ENCODE data around the gene LTBP2. TPM values are rescaled to one million over a fixed set of nuclear protein-coding genes. Genes with fewer than 3 reads are reported as not detected.

LTBP2 gene
- total RNA-seq, 1 experiment from 2014 or later, result 9.6 TPM

- no peak for DNase-seq (ENCODE audit: low read depth)
Measured at GRCh38 chr14:74638066-74638465, 26.0 kb upstream of the LTBP2 start.

DNA sequence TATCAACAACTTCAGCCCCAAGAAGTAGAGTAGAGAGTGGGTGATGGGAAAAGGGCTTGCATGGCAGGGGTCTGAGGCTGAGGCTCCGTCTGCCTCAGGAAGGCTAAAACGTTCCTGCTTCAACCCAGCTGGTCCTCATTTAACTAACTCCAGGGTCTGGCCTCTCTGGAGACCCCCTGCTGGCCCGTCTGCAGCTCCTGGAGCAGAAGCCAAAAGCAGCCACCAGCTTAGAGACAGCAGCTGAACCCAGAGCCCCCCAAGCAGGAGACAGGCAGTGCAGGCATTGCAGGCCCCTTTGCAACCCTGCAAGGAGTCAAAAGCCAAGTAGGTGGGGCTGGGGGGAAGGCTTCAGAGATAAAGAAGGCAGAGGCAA is 25.1 kb upstream of the LTBP2 start:
- DNase-seq (ENCODE audit: low read depth), result no peak

DNA sequence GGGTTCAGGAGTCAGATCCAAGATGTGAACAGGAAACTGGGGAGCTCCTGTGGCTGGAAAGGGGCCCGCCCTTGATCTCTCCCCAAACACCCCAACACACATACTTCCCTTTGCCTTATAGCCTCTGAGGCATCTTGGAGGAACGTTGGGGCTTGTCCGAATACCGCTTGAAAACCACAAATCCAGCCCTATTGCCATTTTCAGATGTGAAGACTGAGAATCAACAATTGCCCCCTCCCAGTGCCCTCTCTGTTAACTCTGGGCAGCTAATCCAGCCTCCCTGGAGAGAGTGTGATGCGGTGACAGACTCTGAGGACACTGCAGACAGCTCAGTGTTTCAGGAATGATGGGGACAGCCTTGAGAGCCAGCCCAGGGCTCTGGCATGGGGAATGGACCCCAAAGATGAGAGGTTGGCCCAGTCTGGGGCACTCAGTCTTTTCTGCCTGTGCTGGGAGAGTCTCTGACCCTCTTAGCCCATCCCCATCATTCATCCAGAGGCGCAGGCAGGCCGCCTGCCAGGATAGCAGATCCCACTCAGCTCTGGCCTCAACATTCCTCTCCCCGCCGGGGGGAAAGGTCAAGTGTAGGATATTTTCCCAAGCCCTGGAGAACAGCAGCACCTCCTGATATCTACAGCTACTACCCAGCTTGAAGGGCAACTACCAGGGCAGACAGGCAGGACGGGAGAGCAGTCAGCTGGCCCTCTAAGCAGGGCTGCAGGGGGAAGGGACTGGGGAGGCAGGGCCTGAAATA is 24.6 kb upstream of the LTBP2 start:
- DNase-seq (ENCODE audit: low read depth), result no peak

DNA sequence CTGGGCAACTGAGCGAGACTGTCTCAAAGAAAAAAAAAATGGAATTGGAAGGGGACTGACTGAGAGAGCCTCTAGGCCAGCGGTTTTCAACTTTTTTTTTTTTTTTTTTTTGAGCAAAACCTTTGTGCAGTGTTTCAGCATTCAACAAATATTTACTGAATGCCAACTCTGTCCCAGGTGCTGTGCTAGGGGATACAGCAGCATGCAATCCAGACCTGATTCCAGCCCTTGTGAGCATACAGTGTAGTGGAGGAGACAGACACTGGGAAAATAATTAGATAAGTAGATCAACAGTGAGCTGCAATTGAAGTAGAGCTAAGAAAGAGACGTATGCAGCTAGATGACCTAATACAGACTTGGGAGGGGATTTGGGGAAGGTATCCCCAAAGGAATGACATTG is 23.8 kb upstream of the LTBP2 start:
- no peak for DNase-seq (ENCODE audit: low read depth)

DNA sequence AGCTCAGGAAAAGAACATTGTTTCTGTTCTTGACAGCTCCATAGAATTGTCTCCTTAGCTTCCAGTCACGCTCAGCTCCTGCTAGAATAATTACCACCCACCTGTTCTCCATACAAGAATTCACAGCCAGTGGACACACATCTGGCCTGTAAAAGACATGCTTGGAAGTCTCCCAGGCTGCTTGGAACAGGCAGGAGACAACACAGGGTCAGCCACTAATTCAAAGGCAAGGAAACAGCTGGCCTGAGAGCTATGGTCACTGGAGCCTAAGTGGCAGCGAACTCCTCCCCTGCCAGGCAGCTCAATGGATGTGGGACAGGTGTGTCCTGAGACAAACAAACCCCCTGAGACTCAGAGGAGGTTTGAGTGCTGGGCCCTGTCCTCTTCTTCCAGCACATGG is 22.9 kb upstream of the LTBP2 start:
- DNase-seq (ENCODE audit: low read depth), result no peak

GRCh38 chr14:74634481-74634880 is 22.4 kb upstream of the LTBP2 start:
- DNase-seq (ENCODE audit: low read depth), result no peak

GRCh38 chr14:74630881-74631690 is 19.0 kb upstream of the LTBP2 start:
- DNase-seq (ENCODE audit: low read depth), result no peak

GRCh38 chr14:74628418-74628817 is 16.4 kb upstream of the LTBP2 start:
- no peak for DNase-seq (ENCODE audit: low read depth)

DNA sequence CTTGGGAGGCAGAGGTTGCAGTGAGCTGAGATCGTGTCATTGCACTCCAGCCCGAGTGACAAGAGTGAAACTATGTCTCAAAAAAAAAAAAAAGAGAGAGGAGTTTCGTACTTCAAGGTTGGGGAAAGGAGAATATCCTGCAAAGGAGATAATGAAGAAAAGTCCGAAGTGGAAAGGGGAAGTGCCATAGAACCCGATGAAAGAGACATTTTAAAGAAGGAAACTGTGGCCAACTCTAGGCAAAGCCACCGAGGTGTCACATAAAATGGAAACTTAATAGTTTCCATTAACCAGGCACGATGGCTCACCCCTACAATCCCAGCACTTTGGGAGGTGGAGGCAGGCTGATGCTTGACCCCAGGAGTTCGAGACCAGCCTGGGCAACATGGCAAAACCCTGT is 15.0 kb upstream of the LTBP2 start:
- DNase-seq (ENCODE audit: low read depth), result no peak

DNA sequence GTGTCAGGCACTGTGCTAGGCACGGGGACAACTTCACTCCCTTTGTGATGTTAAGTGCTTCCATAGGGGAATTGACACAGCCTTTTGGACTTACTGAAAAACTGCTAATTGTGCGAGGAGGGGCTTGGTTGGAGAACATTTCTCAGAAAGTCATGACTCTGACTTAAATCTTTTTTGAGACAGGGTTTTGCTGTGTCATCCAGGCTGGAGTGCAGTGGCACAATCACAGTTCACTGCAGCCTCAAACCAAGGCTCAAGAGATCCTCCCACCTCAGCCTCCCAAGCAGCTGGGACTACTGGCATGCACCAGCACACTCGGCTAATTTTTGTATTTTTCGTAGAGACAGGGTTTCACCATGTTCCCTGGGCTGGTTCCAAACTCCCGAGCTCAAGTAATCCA is 10.2 kb upstream of the LTBP2 start:
- no peak for DNase-seq (ENCODE audit: low read depth)

DNA sequence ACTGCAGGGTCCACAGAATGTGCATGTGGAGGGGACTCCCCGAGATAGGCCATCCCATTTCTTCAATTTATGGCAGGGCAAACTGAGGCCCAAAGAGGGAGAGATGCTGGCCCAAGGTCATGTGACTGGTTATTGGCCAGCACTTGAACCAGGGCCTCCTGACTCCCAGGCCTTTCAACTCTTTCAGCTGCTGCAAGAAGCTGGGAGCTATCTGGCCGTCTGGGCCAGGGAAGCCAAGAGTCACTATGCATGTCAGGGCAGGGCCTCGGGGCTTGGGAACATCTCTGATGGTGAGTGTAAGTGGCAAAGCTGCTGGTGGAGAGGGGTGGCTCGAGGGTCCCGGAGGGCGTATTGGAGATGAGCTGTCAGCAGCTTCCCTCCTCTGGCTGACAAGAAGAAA is 9.5 kb upstream of the LTBP2 start:
- DNase-seq (ENCODE audit: low read depth), result no peak

GRCh38 chr14:74620923-74621322 is 8.9 kb upstream of the LTBP2 start:
- no peak for DNase-seq (ENCODE audit: low read depth)

DNA sequence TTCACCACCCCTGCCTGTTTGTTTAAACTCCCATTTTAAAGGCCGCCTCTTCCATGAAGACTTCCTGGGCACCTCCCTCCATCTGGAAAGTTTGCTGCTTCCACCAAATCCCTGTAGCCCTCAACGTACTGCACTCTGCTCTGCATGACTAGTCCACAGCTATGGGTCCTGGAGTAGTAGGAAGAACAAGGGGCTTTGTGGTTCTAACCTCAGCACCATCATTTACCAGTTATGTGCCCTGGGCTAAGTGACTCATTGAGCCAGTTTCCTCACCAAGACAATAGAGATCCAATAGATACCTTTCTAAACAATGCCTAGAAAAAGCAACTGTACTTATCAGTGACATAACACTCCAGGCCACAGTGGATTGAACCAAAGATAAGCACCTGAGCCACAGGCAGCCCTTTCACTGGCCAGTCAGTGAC is 8.5 kb upstream of the LTBP2 start:
- DNase-seq (ENCODE audit: low read depth), result peak; percentile 98

GRCh38 chr14:74619672-74620131 is 7.7 kb upstream of the LTBP2 start:
- DNase-seq (ENCODE audit: low read depth), result peak; percentile 94

DNA sequence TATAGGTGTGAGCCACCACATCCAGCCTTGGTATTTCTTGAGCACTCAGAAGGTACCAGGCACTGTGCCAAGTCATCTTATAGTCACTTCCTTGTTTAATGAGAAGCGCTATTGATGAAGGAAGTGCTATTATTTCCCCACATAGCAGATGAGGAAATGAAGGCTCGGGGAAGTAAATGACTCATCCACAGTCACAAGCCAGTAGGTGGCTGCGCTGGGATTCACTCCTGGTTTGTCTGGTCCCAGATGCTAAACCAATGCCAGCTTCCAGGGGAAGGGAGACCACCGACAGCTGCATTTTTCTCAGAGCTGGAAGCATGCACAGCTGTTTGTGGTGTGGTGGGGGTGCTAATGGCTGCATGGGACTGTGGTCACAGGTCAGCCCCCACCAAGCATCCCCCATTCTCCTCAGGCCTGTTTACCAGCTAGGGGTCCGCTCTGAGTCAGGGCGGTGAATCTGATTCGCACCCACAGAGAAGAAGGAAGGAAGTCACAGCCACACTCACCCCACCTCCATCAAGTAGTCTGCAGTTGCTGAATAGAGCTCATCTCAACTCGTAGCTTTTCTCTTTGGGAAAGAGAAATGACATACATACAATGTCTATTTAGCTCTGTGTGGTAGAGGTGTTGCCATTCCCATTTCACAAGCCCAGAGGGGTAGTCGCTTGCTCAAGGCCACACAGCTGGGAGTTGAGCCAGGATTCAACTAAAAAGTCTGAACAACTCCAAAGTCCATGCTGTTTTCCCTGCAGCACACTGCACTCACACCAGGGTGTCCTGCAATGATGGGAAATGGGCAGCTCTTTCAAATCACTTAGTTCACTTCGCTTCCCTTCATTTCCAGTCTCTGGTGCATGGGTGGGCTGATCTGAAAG is 6.3 kb upstream of the LTBP2 start:
- peak; percentile 89 for DNase-seq (ENCODE audit: low read depth)

GRCh38 chr14:74616996-74617700 is 5.1 kb upstream of the LTBP2 start:
- peak; percentile 66 for DNase-seq (ENCODE audit: low read depth)

- peak; percentile 97 for DNase-seq (ENCODE audit: low read depth)
Measured at GRCh38 chr14:74616507-74616906, 4.5 kb upstream of the LTBP2 start.

- no peak for DNase-seq (ENCODE audit: low read depth)
Measured at GRCh38 chr14:74615735-74616134, 3.7 kb upstream of the LTBP2 start.

DNA sequence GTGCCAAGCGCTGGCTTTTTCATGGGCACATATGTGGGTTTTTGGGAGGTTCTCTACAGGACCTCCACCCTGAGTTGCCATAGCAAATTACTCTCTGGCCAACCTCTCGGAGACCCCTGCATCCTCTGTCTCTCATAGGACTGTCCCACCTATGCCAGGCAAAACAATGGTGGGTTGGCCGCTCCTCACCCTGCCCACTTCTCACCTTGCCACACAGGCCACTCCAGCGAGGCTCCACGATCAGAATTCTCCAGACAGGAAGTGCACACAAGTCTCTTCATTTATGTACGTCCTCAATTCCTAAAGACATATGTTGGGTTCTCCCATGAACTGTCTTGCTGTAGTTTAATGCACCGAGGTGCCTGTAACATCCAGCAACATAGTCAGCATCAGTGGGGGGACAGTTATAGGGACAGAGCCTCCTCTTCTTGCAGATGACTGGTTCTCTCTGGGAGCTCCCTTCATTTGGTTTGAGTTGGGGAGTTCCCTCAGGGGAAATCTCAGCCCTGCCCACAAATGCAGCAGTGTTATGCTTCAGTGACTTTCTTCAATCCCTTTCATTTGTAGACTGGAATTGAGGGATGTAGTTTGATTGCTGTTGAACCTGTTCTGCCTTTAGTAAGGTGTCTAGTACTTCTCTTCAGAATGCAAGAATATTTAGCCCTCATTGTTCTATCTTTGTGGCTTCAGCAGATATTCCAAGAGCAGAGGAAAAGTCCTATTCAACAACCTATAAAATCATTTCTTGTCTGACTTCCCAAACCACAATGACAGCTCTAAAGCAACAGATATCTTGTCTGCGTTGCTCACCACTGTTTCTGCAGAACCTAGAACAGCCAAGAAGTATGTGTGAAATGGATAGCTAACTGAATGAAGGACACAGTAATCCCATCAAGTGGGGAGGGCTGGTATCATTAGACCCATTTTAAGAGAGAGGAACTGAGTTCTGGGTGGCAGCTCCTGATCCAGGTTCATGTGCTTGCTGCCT is 2.8 kb upstream of the LTBP2 start:
- DNase-seq (ENCODE audit: low read depth), result peak; percentile 42

GRCh38 chr14:74613211-74613914 is 1.3 kb upstream of the LTBP2 start:
- peak; percentile 42 for DNase-seq (ENCODE audit: low read depth)

All from Daoy (cell line).